Peyer's patch (tissue), 4 donors: ENCODE results near the gene NELFB. TPM values are rescaled to one million over a fixed set of nuclear protein-coding genes. Genes with fewer than 3 reads are reported as not detected.
A peak's percentile ranks its signal among the peaks of the same experiment; 100 is the strongest.

Source experiments
- DNase-seq, 3 donors: peaks; one replicate each; pipeline ENCODE4 v3.0.0-alpha.2; 2017 to 2019
- H3K27ac ChIP-seq, 4 donors: fragments of 200-600 bp; sonication (generic); one replicate each; pipeline ENCODE4 v1.5.1; 2016 to 2019
- H3K27me3 ChIP-seq, 2 donors: fragments of 200-600 bp; sonication (generic); one replicate each; pipeline ENCODE4 v1.5.1; 2019
- H3K36me3 ChIP-seq, 3 donors: fragments of 200-600 bp; sonication (generic); one replicate each; pipeline ENCODE4 v1.5.1; 2016 to 2019
- H3K4me1 ChIP-seq, 4 donors: fragments of 200-600 bp; sonication (generic); one replicate each; pipeline ENCODE4 v1.5.1; 2016 to 2019
- H3K4me3 ChIP-seq, 4 donors: fragments of 200-600 bp; sonication (generic); 1 replicate in 3 of 4; 2 replicates in 1 of 4; pipeline ENCODE4 v1.5.1; 2016 to 2019; ENCODE audit warnings: mild to moderate bottlenecking in 1 of 4
- H3K9me3 ChIP-seq, 4 donors: fragments of 200-600 bp; sonication (generic); one replicate each; pipeline ENCODE4 v1.5.1; 2016 to 2019; ENCODE audit warnings: mild to moderate bottlenecking in 1 of 4
- POLR2A ChIP-seq, 2 donors: fragments of 450-650 bp; IDR thresholded peaks; one replicate each; pipeline ENCODE4 v1.5.1; 2017; ENCODE audit warnings: antibody characterized with exemption in 2 of 2, mild to moderate bottlenecking in 2 of 2, moderate library complexity in 2 of 2
- total RNA-seq, 4 donors: library from RNA; depleted of rRNA; stranded (reverse); fragments of >200 nt; gene quantifications; one replicate each; pipeline ENCODE4 v1.1.0, GENCODE V29; 2016
- TF ChIP-seq, protein P1 (sequence below), 6 experiments: fragments of 450-650 bp in 4 of 6; fragments of 200-600 bp in 2 of 6; sonication (generic) in 1 of 6; IDR thresholded peaks; one replicate each; pipeline ENCODE4 v1.5.1; 2017 to 2019; ENCODE audit warnings: antibody characterized with exemption in 6 of 6, mild to moderate bottlenecking in 3 of 6, moderate library complexity in 1 of 6

NELFB gene
- total RNA-seq, 4 donors from 2014 or later = 47.4 to 57.8 (median 50.2) TPM

DNA sequence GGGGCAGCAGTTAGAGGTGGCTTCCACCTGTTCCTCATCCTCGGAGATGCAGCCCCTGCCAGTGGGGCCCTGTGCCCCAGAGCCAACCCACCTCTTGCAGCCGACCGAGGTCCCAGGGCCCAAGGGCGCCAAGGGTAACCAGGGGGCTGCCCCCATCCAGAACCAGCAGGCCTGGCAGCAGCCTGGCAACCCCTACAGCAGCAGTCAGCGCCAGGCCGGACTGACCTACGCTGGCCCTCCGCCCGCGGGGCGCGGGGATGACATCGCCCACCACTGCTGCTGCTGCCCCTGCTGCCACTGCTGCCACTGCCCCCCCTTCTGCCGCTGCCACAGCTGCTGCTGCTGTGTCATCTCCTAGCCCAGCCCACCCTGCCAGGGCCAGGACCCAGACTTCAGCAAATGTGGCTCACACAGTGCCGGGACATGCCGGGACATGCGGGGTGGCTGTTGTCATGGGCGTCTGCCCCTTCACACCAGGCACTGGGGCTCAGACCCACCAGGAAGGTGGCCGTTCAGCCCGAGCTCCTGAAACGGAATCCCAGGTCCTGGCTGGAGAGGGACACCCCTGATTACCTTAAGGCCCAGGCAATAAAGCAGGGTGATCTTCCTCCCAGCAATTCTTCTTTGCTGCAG is 29.3 kb upstream of the NELFB start:
- no peaks in the 10 kb centered on the region for H3K36me3 ChIP-seq
- H3K27me3 ChIP-seq = no peaks in the 10 kb centered on the region
- DNase-seq = peak in 1 of 3 donors; percentile 46
- TF ChIP-seq, protein P1, sequence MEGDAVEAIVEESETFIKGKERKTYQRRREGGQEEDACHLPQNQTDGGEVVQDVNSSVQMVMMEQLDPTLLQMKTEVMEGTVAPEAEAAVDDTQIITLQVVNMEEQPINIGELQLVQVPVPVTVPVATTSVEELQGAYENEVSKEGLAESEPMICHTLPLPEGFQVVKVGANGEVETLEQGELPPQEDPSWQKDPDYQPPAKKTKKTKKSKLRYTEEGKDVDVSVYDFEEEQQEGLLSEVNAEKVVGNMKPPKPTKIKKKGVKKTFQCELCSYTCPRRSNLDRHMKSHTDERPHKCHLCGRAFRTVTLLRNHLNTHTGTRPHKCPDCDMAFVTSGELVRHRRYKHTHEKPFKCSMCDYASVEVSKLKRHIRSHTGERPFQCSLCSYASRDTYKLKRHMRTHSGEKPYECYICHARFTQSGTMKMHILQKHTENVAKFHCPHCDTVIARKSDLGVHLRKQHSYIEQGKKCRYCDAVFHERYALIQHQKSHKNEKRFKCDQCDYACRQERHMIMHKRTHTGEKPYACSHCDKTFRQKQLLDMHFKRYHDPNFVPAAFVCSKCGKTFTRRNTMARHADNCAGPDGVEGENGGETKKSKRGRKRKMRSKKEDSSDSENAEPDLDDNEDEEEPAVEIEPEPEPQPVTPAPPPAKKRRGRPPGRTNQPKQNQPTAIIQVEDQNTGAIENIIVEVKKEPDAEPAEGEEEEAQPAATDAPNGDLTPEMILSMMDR (IDR thresholded peaks at IDR 0.05) = no peak
- TF ChIP-seq POLR2A (IDR thresholded peaks at IDR 0.05) = no peak
- H3K4me3 ChIP-seq = no peak overlapping the region
- no peaks in the 10 kb centered on the region for H3K9me3 ChIP-seq
- peaks cover 8 to 62% (median 19%) of the 10 kb centered on the region in 4 donors for H3K4me1 ChIP-seq
- no peak overlapping the region for H3K27ac ChIP-seq

DNA sequence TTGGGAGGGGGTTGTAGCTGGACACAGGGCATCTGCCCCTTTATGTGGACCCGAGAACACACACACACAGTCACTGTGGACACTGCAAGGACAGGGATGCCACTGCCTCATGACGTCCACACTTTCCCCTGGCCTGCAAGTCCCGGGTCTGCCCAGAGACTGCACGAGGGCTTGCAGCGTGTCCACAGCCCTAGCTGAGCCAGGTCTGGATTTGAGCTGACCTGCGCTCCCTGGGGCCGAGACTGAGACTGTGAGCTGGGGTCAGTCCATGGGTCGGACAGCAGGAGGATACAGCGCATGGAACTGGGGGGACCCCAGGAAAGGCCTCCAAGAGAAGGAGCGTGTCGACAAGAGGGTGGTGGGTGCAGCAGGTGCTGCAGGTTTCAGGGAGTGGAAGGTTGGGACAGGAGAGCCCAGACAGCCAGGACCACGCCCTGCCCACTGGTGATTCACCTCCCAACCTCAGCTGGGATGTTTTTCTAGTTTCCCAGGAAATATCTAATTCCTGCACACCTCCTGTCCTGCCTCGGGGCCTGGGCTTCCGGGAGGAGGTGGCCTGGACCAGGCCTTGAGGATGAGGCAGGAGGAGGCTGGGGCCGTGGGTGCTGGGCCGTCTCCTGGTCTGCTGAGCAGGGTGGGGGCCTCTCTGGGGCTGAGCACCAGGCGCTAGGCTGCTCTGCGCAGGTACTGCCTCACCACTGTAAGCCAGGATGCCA is 28.6 kb upstream of the NELFB start:
- Histone ChIP-seq H3K27me3 (no peaks in the 10 kb centered on the region), H3K36me3 (no peaks in the 10 kb centered on the region), H3K9me3 (no peaks in the 10 kb centered on the region), H3K4me3 (no peak overlapping the region), H3K27ac (peak overlapping the region in 1 of 4 donors; percentile 40), H3K4me1 (peaks cover 8 to 64% (median 18%) of the 10 kb centered on the region in 4 donors)
- DNase-seq = no peak
- TF ChIP-seq POLR2A (IDR thresholded peaks at IDR 0.05) = no peak
- TF ChIP-seq, protein P1 (IDR thresholded peaks at IDR 0.05) = no peak

DNA sequence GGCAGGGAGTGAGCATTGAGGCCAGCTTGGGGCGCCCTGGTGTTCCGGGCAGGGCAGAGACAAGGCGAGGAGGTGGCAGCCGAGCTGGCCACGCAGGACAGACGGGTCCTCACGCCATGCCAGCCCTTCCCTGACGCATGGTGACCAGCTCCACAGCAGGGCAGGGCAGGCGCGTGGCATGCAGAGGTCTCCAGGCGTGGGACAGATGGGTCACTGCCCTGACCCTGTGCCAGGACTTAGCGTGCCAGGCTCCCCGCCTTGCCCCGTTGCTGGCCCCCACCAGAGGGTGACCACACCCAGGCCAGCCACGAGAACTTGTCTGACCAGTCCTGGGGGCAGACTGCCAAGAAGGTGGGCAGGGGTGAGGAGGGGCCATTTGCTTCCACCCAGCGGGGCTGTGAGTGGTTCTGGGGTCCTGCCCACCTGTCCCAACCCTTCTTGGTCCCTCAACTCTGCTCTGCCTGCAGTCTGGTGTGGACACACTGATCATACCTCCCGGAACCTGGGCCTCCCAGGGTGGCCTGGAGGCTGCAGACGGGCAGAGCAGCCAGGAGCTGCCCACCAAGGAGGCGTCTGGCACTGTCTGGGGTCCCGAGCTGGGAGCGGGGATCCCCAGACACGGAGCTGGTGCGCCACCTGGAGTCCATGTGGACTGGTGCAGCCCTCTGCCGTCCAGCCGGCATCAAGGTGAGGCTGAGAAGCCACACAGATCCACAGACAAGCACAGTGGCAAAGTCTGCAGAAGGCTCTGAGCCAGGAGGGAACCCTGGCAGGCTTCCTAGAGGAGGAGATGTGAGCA is 27.9 kb upstream of the NELFB start, which contains the start of gene RNF224:
TSS of gene RNF224 (plus strand) at position 449 of the 799 bp plus-strand sequence. CDS start 834 bp downstream, outside the sequence.
- Histone ChIP-seq H3K27ac (peak within 1 kb of the TSS in 1 of 4 donors; percentile 40), H3K4me1 (peaks cover 8 to 67% (median 15%) of the 10 kb centered on the region in 4 donors), H3K9me3 (no peaks in the 10 kb centered on the region), H3K4me3 (no peak within 1 kb of the TSS), H3K27me3 (no peaks in the 10 kb centered on the region), H3K36me3 (no peaks in the 10 kb centered on the region)
- TF ChIP-seq, protein P1 (IDR thresholded peaks at IDR 0.05) = peak; percentile 89 to 98 (median 93)
- TF ChIP-seq POLR2A (IDR thresholded peaks at IDR 0.05) = no peak
- DNase-seq = peak; percentile 75 to 92 (median 90)

DNA sequence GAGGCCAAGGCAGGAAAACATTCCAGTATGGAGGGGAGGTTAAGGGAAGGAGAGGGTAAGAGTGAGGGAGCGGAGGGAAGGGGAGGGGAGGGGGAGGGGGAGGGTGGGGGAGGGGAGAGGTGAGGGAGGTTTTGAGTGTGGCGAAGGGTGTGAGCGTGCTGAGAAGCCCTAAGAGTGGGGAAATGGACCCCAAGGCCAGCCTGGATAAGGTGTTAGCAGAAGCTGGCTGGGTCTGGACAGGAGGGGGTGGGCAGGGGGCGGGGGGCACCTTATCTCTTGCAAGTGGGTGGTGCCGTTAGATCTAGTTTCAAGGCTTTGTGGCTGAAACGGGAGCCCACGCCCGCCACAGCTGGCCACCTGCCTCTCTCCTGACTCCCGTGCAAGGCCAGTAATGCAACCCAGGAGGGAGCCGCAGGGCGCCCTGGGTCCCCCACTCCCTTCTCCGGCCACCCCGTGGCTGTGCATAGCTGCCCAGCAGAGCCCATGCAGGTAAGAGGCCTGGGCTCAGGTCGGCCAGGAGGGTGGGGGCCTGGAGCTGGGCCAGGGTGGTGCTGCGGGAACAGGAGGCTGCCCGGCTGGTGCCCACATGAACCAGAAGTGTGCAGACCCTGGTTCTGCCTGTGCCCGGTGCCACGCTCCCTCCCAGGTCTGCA is 27.1 kb upstream of the NELFB start:
- H3K4me3 ChIP-seq = no peak overlapping the region
- DNase-seq = no peak
- H3K27ac ChIP-seq = no peak overlapping the region
- peaks cover 0 to under 1% of the 10 kb centered on the region in 2 donors for H3K27me3 ChIP-seq
- TF ChIP-seq POLR2A (IDR thresholded peaks at IDR 0.05) = no peak
- no peaks in the 10 kb centered on the region for H3K36me3 ChIP-seq
- peaks cover under 1 to 66% (median 12%) of the 10 kb centered on the region in 4 donors for H3K4me1 ChIP-seq
- H3K9me3 ChIP-seq = peaks cover 0 to 2% (median 0%) of the 10 kb centered on the region in 4 donors

DNA sequence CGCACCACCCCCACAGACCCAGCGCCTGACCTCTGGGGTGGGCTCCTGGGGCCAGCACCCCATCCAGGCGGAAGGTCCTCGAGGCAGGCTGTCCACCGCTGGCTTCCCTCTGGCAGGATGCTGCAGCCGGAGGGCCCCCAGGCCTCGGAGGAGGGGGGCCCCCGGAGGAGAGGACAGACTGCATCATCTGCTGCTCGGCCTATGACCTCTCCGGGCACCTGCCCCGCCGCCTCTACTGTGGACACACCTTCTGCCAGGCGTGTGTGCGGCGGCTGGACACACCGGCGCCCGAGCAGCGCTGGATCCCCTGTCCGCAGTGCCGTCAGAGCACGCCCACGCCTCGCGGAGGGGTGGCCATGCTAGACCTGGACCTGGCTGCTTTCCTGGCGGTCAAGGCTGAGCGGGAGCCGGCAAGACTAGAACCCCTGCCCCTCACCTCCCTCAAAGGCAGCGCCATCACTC is 26.6 kb upstream of the NELFB start:
- H3K27me3 ChIP-seq = peaks cover 0 to 4% of the 10 kb centered on the region in 2 donors
- H3K27ac ChIP-seq = no peak overlapping the region
- H3K4me3 ChIP-seq = no peak overlapping the region
- H3K4me1 ChIP-seq = peaks cover 0 to 69% (median 11%) of the 10 kb centered on the region in 4 donors
- DNase-seq = no peak
- TF ChIP-seq, protein P1 (IDR thresholded peaks at IDR 0.05) = no peak
- no peak for TF ChIP-seq POLR2A (IDR thresholded peaks at IDR 0.05)
- H3K36me3 ChIP-seq = no peaks in the 10 kb centered on the region
- H3K9me3 ChIP-seq = peaks cover 0 to 4% (median 0%) of the 10 kb centered on the region in 4 donors
